ENCODE data around the gene KLHL18. TPM values are rescaled to one million over a fixed set of nuclear protein-coding genes. Genes with fewer than 3 reads are reported as not detected.

The KLHL18 gene
- polyA plus RNA-seq, 2 of the 4 experiments (the other 2 are of a cell fraction) = 14.3 to 20.7 TPM

- Histone ChIP-seq H3K4me3 (peak overlapping the region; percentile 79), H3K4me2 (peak overlapping the region; percentile 82), H3K4me1 (peaks cover 6% of the 10 kb centered on the region; the same call in 2 of the 3 replicates), H3K27ac (peak overlapping the region; percentile 90 to 99), H3K9me3 (no peaks in the 10 kb centered on the region)
- CTCF ChIA-PET = interaction anchor here (1.5 to 1.7 kb wide), 2 partner anchors 9 to 28 kb away, joined by 4 to 8 read pairs; no protein-coding TSS in a partner anchor
- 91% methylated on average over 19 of the region's 19 CpGs for WGBS (ENCODE audit: missing lambda C conversion rate)
- FAIRE-seq = no peak
- DNase-seq (ENCODE audit: low read depth in 1 of 2, low spot score in 1 of 2) = no peak
- TF ChIP-seq TP53 (CRISPR knock-in tag; IDR thresholded peaks at IDR 0.05) = no peak
- no peak for ATAC-seq
- POLR2A ChIA-PET = no interaction called here
Observed at GRCh38 chr3:47379411-47379899, 96.7 kb downstream of the KLHL18 start.

DNA sequence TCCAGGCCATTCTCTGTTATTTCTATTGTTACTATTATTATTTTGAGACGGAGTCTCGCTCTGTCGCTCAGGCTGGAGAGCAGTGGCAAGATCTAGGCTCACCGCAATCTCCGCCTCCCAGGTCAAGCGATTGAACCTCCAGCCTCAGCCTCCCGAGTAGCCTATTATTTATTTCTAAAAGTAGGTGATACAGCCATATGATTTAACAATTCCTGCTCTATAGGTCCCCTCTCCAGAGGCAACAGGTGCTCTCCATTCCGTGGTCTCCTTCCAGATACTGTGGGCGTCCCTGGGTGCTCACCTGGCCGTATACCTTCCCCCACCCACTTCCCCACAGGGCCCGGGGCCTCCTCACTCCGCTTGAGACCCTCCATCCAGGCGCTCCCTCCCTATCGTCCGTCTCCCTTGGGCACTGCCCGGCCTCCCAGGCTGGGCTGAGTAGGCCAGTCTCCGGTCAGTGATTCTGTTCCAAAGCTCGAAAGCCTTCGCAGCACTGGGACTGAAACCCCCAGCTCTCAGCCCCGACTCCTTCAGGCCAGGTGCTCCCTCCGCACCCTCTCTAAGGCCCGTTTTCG lies 97.4 kb downstream of the KLHL18 start:
- peak overlapping the region; percentile 79 for H3K4me3 ChIP-seq
- H3K27ac ChIP-seq = peak overlapping the region; percentile 90 to 99
- 21% methylated on average over 13 of the region's 23 CpGs for WGBS (ENCODE audit: missing lambda C conversion rate)
- ATAC-seq (no peak; a peak in 2 of 6 replicates), DNase-seq (ENCODE audit: low read depth in 1 of 2, low spot score in 1 of 2) (no peak), FAIRE-seq (no peak)
- peak overlapping the region; percentile 82 for H3K4me2 ChIP-seq
- ChIA-PET CTCF (interaction anchor here (0.6 to 1.7 kb wide), 4 partner anchors 9 to 776 kb away, joined by 3 to 8 read pairs (median 4); no protein-coding TSS in a partner anchor), POLR2A (interaction anchor here (0.6 to 1.2 kb wide), 10 partner anchors 10 to 404 kb away, joined by 3 to 16 read pairs (median 4); partner anchors contain the start of genes CCDC12, KIF9, KLHL18 and SCAP)
- no peaks in the 10 kb centered on the region for H3K9me3 ChIP-seq
- TF ChIP-seq MAZ (IDR thresholded peaks at IDR 0.05; ENCODE audit: borderline replicate concordance, low read depth, low read length) (no peak), PHF8 (IDR thresholded peaks at IDR 0.05; ENCODE audit: borderline replicate concordance, low read depth) (peak; percentile 48; the same call in 1 of the 2 replicates), CHD4 (IDR thresholded peaks at IDR 0.05; ENCODE audit: borderline replicate concordance) (no peak), PBX3 (IDR thresholded peaks at IDR 0.05) (peak; percentile 12; the same call in 1 of the 2 replicates), HDAC2 (IDR thresholded peaks at IDR 0.05) (no peak), JUNB (IDR thresholded peaks at IDR 0.05) (no peak), POLR2A (IDR thresholded peaks at IDR 0.05; ENCODE audit: low read length) (no peak), KDM1A (IDR thresholded peaks at IDR 0.05; ENCODE audit: low read depth) (no peak), JUN (IDR thresholded peaks at IDR 0.05) (no peak)
- TF ChIP-seq, protein P1, sequence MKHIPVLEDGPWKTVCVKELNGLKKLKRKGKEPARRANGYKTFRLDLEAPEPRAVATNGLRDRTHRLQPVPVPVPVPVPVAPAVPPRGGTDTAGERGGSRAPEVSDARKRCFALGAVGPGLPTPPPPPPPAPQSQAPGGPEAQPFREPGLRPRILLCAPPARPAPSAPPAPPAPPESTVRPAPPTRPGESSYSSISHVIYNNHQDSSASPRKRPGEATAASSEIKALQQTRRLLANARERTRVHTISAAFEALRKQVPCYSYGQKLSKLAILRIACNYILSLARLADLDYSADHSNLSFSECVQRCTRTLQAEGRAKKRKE (CRISPR knock-in tag; IDR thresholded peaks at IDR 0.05; ENCODE audit: low read depth) = no peak
- TF ChIP-seq, protein P2, sequence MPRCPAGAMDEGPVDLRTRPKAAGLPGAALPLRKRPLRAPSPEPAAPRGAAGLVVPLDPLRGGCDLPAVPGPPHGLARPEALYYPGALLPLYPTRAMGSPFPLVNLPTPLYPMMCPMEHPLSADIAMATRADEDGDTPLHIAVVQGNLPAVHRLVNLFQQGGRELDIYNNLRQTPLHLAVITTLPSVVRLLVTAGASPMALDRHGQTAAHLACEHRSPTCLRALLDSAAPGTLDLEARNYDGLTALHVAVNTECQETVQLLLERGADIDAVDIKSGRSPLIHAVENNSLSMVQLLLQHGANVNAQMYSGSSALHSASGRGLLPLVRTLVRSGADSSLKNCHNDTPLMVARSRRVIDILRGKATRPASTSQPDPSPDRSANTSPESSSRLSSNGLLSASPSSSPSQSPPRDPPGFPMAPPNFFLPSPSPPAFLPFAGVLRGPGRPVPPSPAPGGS (IDR thresholded peaks at IDR 0.05) = no peak
- peaks cover 12% of the 10 kb centered on the region for H3K4me1 ChIP-seq

DNA sequence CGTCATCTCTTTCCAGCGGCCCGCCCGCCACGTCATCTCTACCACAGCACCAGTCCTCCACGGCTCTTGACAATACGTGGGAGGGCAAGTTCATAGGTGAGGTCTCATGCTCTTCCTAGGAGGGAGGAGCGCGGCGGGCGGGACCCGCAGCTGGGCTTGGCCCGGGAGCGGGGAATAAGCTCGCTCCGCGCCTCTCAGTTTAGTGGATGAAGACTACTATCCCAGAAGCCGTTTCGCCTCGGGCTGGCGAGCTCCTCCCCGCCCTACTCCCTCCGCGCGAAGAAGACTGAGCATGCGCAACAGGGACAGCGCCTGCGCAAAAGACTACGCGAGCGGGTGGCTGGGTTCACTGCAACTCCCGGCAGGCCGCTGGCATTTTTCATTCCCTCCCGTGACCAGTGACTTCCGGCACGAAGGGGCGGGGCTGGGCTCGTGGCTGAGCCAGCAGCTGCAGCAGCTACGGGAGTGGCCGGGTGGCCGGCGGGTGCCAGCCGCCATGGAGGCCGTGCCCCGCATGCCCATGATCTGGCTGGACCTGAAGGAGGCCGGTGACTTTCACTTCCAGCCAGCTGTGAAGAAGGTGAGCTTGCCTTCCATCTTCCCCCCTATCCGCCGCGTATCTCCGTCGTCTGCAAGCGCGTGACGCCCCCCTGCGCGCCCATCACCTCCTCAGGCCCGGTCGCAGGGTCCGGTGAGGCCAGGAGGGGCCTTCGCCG lies 98.0 kb downstream of the KLHL18 start, which contains the start of gene PTPN23:
TSS of gene PTPN23 (plus strand) at position 421 of the 716 bp plus-strand sequence. CDS start at position 497, 76 bp downstream.
- ATAC-seq (peak; percentile 87 to 91), DNase-seq (ENCODE audit: low read depth in 1 of 2, low spot score in 1 of 2) (peak; percentile 93 to 97), FAIRE-seq (no peak)
- H3K27ac ChIP-seq = peak within 1 kb of the TSS; percentile 94 to 99
- ChIA-PET CTCF (interaction anchor here (0.6 to 1.5 kb wide), 3 partner anchors 27 to 776 kb away, joined by 3 to 5 read pairs (median 4); no protein-coding TSS in a partner anchor), POLR2A (interaction anchor here (0.6 to 1.2 kb wide), 10 partner anchors 9 to 404 kb away, joined by 3 to 16 read pairs (median 4); partner anchors contain the start of genes CCDC12, KIF9, KLHL18 and SCAP)
- H3K9me3 ChIP-seq = no peaks in the 10 kb centered on the region
- H3K4me2 ChIP-seq = peak within 1 kb of the TSS; percentile 84
- H3K4me1 ChIP-seq = peaks cover 12% of the 10 kb centered on the region
- 1% methylated on average over 17 of the region's 61 CpGs for WGBS (ENCODE audit: missing lambda C conversion rate)
- peak within 1 kb of the TSS; percentile 79 for H3K4me3 ChIP-seq
- TF ChIP-seq HOXB13 (CRISPR knock-in tag; IDR thresholded peaks at IDR 0.05; ENCODE audit: low read depth) = no peak
- no peak for TF ChIP-seq RNF2 (IDR thresholded peaks at IDR 0.05; ENCODE audit: borderline replicate concordance, low read depth)
- no peak for TF ChIP-seq CBX2 (IDR thresholded peaks at IDR 0.05; ENCODE audit: borderline replicate concordance, low read depth)
- TF ChIP-seq, protein P1 (CRISPR knock-in tag; IDR thresholded peaks at IDR 0.05; ENCODE audit: low read depth) = peak; percentile 45; the same call in 1 of the 2 replicates
- TF ChIP-seq CHD4 (IDR thresholded peaks at IDR 0.05; ENCODE audit: borderline replicate concordance) = no peak
- TF ChIP-seq ZSCAN20 (CRISPR knock-in tag; IDR thresholded peaks at IDR 0.05) = no peak
- TF ChIP-seq, protein P3, sequence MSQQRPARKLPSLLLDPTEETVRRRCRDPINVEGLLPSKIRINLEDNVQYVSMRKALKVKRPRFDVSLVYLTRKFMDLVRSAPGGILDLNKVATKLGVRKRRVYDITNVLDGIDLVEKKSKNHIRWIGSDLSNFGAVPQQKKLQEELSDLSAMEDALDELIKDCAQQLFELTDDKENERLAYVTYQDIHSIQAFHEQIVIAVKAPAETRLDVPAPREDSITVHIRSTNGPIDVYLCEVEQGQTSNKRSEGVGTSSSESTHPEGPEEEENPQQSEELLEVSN (IDR thresholded peaks at IDR 0.05; ENCODE audit: borderline replicate concordance, low read depth) = peak; percentile 66
- no peak for TF ChIP-seq EP300 (IDR thresholded peaks at IDR 0.05)
- TF ChIP-seq HOXB5 (CRISPR knock-in tag; IDR thresholded peaks at IDR 0.05) = no peak
- TF ChIP-seq MAFK (IDR thresholded peaks at IDR 0.05; ENCODE audit: partially characterized antibody) = no peak
- peak; percentile 58 to 82; a peak in 4 of 5 replicates for TF ChIP-seq JUN (IDR thresholded peaks at IDR 0.05)
- no peak for TF ChIP-seq SREBF2 (IDR thresholded peaks at IDR 0.05)
- no peak for TF ChIP-seq GATA3 (IDR thresholded peaks at IDR 0.05; ENCODE audit: borderline replicate concordance)
- no peak for TF ChIP-seq ESRRA (IDR thresholded peaks at IDR 0.05; ENCODE audit: borderline replicate concordance, low read length)
- no peak for TF ChIP-seq KDM5A (IDR thresholded peaks at IDR 0.05)
- peak; percentile 63; the same call in 1 of the 2 replicates for TF ChIP-seq MAX (IDR thresholded peaks at IDR 0.05)
- TF ChIP-seq PHF8 (IDR thresholded peaks at IDR 0.05; ENCODE audit: borderline replicate concordance, low read depth) = peak; percentile 95
- TF ChIP-seq KDM1A (IDR thresholded peaks at IDR 0.05; ENCODE audit: low read depth) = no peak
- TF ChIP-seq HES2 (IDR thresholded peaks at IDR 0.05) = no peak

All from A549 (cell line).